Left hindlimb (tissue), 1 donor: ENCODE data around the gene CAMK2A.

ENCODE experiments used
- DNase-seq: peaks from one replicate; pipeline ENCODE4 v3.0.0-alpha.2; 2018

The CAMK2A gene

DNA sequence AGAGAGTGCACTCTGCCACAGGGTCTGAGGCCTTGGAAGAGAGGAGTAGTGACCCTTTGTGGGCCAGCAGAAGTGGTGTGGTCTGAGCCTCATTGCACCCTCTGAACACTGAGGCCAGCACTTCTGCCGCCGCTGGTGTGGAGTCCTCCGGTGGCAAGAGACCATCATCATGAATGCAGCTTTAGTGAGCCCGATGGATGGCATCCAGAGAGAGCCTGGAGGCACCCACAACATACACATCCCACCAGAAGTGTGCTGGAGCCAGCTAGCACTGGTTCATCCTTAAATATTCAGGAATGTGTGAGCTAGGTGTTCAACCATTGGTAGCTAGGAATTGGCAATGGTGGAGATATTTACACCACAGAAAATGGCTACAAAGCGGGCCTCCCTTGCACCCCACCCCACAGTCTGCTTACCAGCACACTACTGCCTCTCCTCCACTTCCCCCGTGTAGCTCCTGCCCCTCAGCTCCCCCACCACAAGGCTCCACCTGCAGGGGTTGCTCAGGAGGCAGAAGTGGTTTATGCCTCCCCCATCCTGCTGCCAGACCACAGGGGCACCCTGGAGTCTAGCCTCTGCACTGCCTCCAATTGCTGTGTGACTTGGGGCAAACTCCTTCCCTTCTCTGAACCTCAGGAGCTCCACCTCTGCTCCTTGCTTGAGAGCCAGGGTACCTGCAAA, 83.3 kb downstream of the CAMK2A start:
- no peak for DNase-seq

GRCh38 chr5:150204590-150204960, 85.0 kb downstream of the CAMK2A start:
- no peak for DNase-seq

DNA sequence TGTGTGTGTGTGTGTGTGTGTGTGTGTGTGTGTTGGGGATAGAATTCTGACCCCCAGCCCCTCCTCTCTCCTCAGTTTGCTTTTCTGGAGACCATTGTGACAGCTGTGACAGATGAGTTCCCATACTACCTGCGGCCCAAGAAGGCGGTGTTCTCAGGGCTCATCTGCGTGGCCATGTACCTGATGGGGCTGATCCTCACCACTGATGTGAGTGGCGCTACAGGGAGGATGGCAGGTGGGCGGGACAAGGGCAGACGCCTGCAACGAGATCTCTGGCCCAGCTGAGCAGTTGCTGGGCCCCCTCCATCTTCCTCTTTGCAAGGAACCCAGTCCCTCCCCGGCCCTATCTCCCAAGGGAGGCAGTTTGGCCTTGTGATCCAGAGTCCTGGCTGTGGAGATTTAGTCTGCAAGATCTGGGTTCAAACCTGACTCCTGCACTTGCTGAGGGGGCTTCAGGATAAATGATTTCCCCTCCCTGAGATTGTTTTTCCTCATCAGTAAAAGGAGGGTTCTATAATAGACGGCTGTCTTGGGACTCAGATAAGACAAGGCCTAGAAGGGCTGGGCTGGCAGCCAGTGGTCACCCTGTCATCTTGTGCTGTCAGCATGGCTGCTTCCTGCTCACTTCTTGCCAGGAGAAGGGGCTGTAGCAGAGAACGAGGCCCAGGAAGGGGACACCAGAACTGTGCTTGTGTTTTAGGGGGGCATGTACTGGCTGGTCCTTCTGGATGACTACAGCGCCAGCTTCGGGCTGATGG, 85.6 kb downstream of the CAMK2A start:
- no peak for DNase-seq

- DNase-seq = no peak
Measured at GRCh38 chr5:150202501-150202900, 87.1 kb downstream of the CAMK2A start.

DNA sequence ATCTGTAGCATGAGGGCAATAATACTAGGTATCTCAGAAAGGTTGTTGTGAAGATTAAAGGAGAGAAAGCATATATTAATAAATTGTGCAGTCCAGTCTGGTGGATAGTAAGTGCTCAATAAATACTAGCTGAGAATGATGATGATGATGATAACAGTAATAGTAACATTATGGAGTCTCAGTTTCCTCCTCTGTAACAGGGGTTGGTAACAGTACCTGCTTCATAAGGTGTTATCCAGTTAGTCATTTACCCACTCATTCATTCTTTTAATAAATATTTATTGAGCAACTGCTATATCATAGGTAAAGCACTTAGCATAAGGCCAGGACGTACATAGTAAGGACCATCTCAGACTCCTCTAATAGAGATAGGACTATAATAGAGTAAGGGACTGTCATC, 92.1 kb downstream of the CAMK2A start:
- DNase-seq = no peak

DNA sequence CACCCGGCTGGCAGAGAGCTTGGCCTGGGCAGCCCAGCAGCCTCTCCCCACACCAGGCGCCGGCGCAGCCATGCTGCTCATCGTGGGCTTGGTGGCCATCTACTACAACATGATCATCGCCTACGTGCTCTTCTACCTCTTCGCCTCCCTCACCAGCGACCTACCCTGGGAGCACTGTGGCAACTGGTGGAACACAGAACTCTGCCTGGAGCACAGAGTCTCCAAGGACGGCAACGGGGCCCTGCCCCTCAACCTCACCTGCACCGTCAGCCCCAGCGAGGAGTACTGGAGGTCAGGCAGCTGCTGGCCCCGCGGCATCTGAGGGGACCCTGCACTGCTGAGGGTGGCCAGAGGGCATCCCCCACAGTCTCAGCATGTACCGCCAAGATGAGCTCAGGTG, 92.6 kb downstream of the CAMK2A start:
- DNase-seq = no peak

- DNase-seq = no peak
Measured at GRCh38 chr5:150196514-150196913, 93.1 kb downstream of the CAMK2A start.

- DNase-seq = no peak
Measured at GRCh38 chr5:150195736-150196485, 93.7 kb downstream of the CAMK2A start.

GRCh38 chr5:150192462-150192861, 97.1 kb downstream of the CAMK2A start:
- DNase-seq = no peak

DNA sequence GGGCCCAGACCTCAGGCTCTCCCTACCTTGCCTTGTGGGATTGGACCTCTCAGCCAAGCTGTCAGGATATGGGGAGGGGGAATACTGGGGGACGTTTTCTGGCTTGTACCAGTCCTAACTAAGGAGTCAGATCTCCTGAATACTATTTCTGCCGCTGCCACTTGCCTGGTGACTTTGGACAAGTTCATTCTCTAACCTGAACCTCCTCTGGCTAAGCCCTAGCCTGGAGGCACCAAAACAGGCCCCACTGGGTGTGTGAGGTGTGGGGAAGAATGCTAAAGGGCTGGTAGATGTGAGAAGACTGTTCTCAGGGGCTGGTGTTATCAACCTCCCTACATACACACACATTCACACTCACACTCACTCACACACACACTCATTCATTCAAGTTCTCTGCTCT, 98.6 kb downstream of the CAMK2A start:
- DNase-seq = no peak

DNA sequence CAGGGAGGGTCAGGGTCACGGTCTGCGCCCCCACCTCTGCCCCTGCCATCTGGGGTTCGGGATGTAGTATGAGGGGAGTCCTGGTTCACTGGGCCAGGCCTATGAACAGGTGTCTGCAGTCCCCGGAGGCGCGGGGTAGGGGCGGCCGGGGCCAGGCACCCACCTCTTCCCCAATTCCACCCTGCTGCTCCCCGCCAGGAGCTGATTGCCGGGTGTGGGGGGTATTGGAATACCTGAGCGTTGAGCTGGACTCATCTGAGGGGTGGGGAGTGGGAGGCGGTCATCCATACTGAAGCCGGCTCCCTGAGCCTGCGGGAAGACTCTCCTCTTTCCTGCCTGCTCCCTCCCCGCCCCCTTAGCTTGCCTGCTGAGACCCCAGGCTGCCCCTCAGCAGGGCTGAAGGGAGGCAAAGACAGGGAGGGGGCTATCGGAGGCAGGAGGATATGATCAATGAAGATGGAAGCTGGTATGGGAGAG, 99.0 kb downstream of the CAMK2A start:
- DNase-seq = no peak

GRCh38 chr5:150189728-150190502, 99.7 kb downstream of the CAMK2A start, which contains the start of gene SLC6A7:
SLC6A7 (plus strand) TSS chr5:150190062; CDS start chr5:150190328, 266 bp downstream.
- no peak for DNase-seq

- no peak for DNase-seq
Measured at GRCh38 chr5:150189326-150189725, 100.2 kb downstream of the CAMK2A start.

- no peak for DNase-seq
Measured at GRCh38 chr5:150188146-150188842, 101.3 kb downstream of the CAMK2A start.

DNA sequence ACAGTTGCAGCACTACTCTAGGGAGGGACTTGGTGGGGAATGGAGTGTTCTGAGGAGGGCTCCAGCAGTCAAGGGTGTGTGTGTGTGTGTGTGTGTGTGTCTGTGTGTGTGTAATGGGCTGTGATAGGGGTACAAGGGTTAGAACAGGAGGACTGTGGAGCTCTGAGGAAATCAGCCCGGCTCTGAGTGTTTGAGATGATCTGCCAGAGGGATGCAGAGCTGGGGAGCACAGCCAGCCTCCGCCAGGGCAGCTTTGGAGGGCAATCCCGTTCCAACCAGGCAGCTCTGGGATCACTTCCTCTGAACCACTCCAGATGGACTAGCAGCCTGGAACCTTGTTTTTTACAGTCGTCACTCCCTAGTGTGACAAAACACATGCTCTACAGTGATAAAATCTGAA, 102.7 kb downstream of the CAMK2A start:
- DNase-seq = no peak

- no peak for DNase-seq
Measured at GRCh38 chr5:150186137-150186536, 103.4 kb downstream of the CAMK2A start.

DNA sequence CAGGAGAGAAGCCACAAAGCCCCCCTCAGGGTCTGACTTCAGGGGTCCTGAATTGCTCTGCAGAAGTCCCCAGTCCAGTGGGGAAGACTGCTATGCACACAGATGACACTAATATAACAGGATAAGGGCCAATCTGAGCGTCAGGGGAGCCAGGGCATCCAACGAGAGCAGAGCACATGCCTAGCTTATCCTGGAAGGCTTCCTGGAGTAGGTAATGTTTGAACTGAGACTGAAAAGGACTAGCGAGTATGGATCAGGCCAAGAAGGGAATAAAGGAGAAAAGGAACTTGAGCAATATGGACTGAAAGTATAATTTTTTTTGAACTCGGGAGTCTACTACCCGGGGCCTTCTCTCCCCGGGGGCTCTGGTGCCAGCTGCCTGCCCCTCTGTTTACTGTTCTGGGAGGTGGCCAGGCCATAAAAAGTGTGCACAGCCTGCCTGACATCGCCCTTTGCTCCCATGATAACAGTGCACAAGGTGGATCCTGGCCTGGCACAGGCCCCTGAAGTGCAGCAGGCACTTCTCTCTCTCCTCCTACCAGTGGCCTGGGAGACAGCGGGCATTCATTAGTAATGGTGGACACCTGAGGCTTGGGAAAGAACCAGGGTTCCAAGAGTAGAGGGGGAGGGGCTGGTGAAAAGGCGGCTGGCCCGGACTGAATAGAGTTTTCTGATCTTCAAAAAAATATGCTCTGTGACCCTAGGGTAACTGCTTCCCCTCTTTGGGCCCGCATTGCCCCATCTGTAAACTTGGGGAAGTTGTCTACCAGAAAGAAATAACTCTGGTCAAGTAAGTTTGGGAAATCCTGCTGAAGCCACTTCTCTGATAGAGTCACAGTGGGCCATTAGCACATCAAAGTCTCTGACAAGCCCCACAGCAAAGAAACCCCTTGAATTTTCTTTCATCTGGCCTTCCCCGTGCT, 104.3 kb downstream of the CAMK2A start:
- DNase-seq = no peak

- DNase-seq = no peak
Measured at GRCh38 chr5:150184006-150184405, 105.6 kb downstream of the CAMK2A start.

GRCh38 chr5:150183436-150183835, 106.1 kb downstream of the CAMK2A start:
- DNase-seq = no peak

- no peak for DNase-seq
Measured at GRCh38 chr5:150182774-150183173, 106.8 kb downstream of the CAMK2A start.
